Endothelial cell (in vitro differentiated cells): ENCODE results near the gene PLD4. TPM values are rescaled to one million over a fixed set of nuclear protein-coding genes. Genes with fewer than 3 reads are reported as not detected.

Experiments used
- DNase-seq: peaks from one replicate; pipeline ENCODE4 v3.0.0; 2021; ENCODE audit warnings: low spot score
- H3K27ac Mint-ChIP-seq: one replicate; pipeline ENCODE4 v1.8.0; 2021; ENCODE audit warnings: mixed read lengths, inconsistent platforms; ENCODE audit not compliant: unreplicated experiment
- H3K27me3 Mint-ChIP-seq: one replicate; pipeline ENCODE4 v1.8.0; 2021; ENCODE audit warnings: mild to moderate bottlenecking, moderate library complexity, mixed read lengths, inconsistent platforms; ENCODE audit not compliant: unreplicated experiment
- H3K36me3 Mint-ChIP-seq: one replicate; pipeline ENCODE4 v1.8.0; 2021; ENCODE audit warnings: mild to moderate bottlenecking, low read depth, mixed read lengths, inconsistent platforms; ENCODE audit not compliant: unreplicated experiment
- H3K4me1 Mint-ChIP-seq: one replicate; pipeline ENCODE4 v1.8.0; 2021; ENCODE audit warnings: mild to moderate bottlenecking, mixed read lengths, inconsistent platforms; ENCODE audit not compliant: unreplicated experiment
- H3K4me3 Mint-ChIP-seq: one replicate; pipeline ENCODE4 v1.8.0; 2021; ENCODE audit warnings: mild to moderate bottlenecking, mixed read lengths, inconsistent platforms; ENCODE audit not compliant: unreplicated experiment
- H3K9me3 Mint-ChIP-seq: one replicate; pipeline ENCODE4 v1.8.0; 2021; ENCODE audit warnings: mixed read lengths, inconsistent platforms; ENCODE audit not compliant: unreplicated experiment
- CTCF ChIP-seq: fragments of 200-600 bp; sonication (generic); IDR thresholded peaks from one replicate; pipeline ENCODE4 v1.5.0; 2021; ENCODE audit warnings: antibody characterized with exemption; ENCODE audit not compliant: unreplicated experiment
- total RNA-seq: library from RNA; stranded (reverse); fragmentation: NEBNext Ultra II Directional; extraction: Animal tissue kit (Norgen Biotek cat#: 25700); gene quantifications from one replicate; pipeline ENCODE4 v1.2.1, GENCODE V29; 2021; ENCODE audit not compliant: unreplicated experiment

Gene PLD4
- total RNA-seq, 1 donor from 2014 or later: 1.3 TPM

GRCh38 chr14:104894331-104895206 is 30.1 kb upstream of the PLD4 start:
- Mint-ChIP-seq H3K4me1 (no peaks in the 10 kb centered on the region), H3K27me3 (peaks cover 4% of the 10 kb centered on the region), H3K27ac (no peak overlapping the region), H3K9me3 (no peaks in the 10 kb centered on the region), H3K4me3 (no peak overlapping the region), H3K36me3 (peaks cover 3% of the 10 kb centered on the region)
- no peak for TF ChIP-seq CTCF
- peak; percentile 21 for DNase-seq

- no peaks in the 10 kb centered on the region for H3K9me3 Mint-ChIP-seq
- peaks cover 4% of the 10 kb centered on the region for H3K27me3 Mint-ChIP-seq
- peak; percentile 2 for DNase-seq
- no peak overlapping the region for H3K27ac Mint-ChIP-seq
- no peaks in the 10 kb centered on the region for H3K4me1 Mint-ChIP-seq
- H3K36me3 Mint-ChIP-seq: peaks cover 3% of the 10 kb centered on the region
- H3K4me3 Mint-ChIP-seq: no peak overlapping the region
- no peak for TF ChIP-seq CTCF
These were observed 29.4 kb upstream of the PLD4 start for GRCh38 chr14:104895207-104895785.

- no peaks in the 10 kb centered on the region for H3K4me1 Mint-ChIP-seq
- no peak overlapping the region for H3K4me3 Mint-ChIP-seq
- H3K36me3 Mint-ChIP-seq: peaks cover 3% of the 10 kb centered on the region
- peak; percentile 3 for DNase-seq
- H3K27me3 Mint-ChIP-seq: peaks cover 4% of the 10 kb centered on the region
- no peaks in the 10 kb centered on the region for H3K9me3 Mint-ChIP-seq
- no peak for TF ChIP-seq CTCF
- H3K27ac Mint-ChIP-seq: no peak overlapping the region
These were observed 28.7 kb upstream of the PLD4 start for GRCh38 chr14:104895786-104896661.

GRCh38 chr14:104897330-104898194 is 27.1 kb upstream of the PLD4 start:
- peak; percentile 4 for DNase-seq
- Mint-ChIP-seq H3K27me3 (peaks cover 4% of the 10 kb centered on the region), H3K4me1 (no peaks in the 10 kb centered on the region), H3K27ac (no peak overlapping the region), H3K4me3 (no peak overlapping the region), H3K36me3 (peaks cover 3% of the 10 kb centered on the region), H3K9me3 (no peaks in the 10 kb centered on the region)
- no peak for TF ChIP-seq CTCF
